H9 (cell line): ENCODE measurements around the gene ST6GALNAC3. TPM values are rescaled to one million over a fixed set of nuclear protein-coding genes. Genes with fewer than 3 reads are reported as not detected.

Source experiments
- DNase-seq: peaks from one replicate; pipeline ENCODE4 v3.0.0-alpha.2; 2017
- H2AFZ ChIP-seq: one replicate; pipeline ENCODE4 v1.6.1; 2013; ENCODE audit warnings: mild to moderate bottlenecking, low read length, control low read depth, moderate library complexity
- H2AK5ac ChIP-seq: 2 replicates; pipeline ENCODE4 v1.6.1; 2013; ENCODE audit warnings: low read length, control low read depth, mixed read lengths; ENCODE audit not compliant: insufficient read length
- H2BK120ac ChIP-seq: one replicate; pipeline ENCODE4 v1.6.1; 2013; ENCODE audit warnings: low read depth, mild to moderate bottlenecking, low read length, control low read depth, inconsistent platforms; ENCODE audit not compliant: poor library complexity, severe bottlenecking
- H2BK12ac ChIP-seq: 2 replicates; pipeline ENCODE4 v1.6.1; 2013; ENCODE audit warnings: low read length, control low read depth, mixed read lengths, low read depth; ENCODE audit not compliant: insufficient read length
- H2BK15ac ChIP-seq: 2 replicates; pipeline ENCODE4 v1.6.1; 2013; ENCODE audit warnings: low read depth, low read length, control low read depth
- H2BK20ac ChIP-seq: one replicate; pipeline ENCODE4 v1.6.1; 2013; ENCODE audit warnings: low read depth, mild to moderate bottlenecking, low read length, control low read depth, inconsistent platforms; ENCODE audit not compliant: poor library complexity, severe bottlenecking
- H2BK5ac ChIP-seq: 2 replicates; pipeline ENCODE4 v1.6.1; 2013; ENCODE audit warnings: low read length, control low read depth, mixed read lengths; ENCODE audit not compliant: insufficient read length
- H3K14ac ChIP-seq: 2 replicates; pipeline ENCODE4 v1.6.1; 2013; ENCODE audit warnings: low read length, control low read depth; ENCODE audit not compliant: insufficient read depth
- H3K18ac ChIP-seq: 2 replicates; pipeline ENCODE4 v1.6.1; 2013; ENCODE audit warnings: low read depth, mild to moderate bottlenecking, mixed read lengths, low read length, control low read depth; ENCODE audit not compliant: insufficient read length
- H3K23ac ChIP-seq: 2 replicates; pipeline ENCODE4 v1.6.1; 2013; ENCODE audit warnings: low read length, control low read depth, mixed read lengths, low read depth; ENCODE audit not compliant: insufficient read length
- H3K23me2 ChIP-seq: 2 replicates; pipeline ENCODE4 v1.6.1; 2013; ENCODE audit warnings: low read depth, mild to moderate bottlenecking, mixed read lengths, low read length, control low read depth; ENCODE audit not compliant: insufficient read length, poor library complexity, severe bottlenecking
- H3K27ac ChIP-seq: 2 replicates; pipeline ENCODE4 v1.5.1; 2013; ENCODE audit warnings: low read length, control low read depth, mixed read lengths, low read depth; ENCODE audit not compliant: insufficient read length
- H3K27me3 ChIP-seq: 2 replicates; pipeline ENCODE4 v1.6.1; 2013; ENCODE audit warnings: low read length, control low read depth, inconsistent platforms; ENCODE audit not compliant: insufficient read depth
- H3K4ac ChIP-seq: 2 replicates; pipeline ENCODE4 v1.6.1; 2013; ENCODE audit warnings: low read depth, mild to moderate bottlenecking, control low read depth, inconsistent platforms, low read length, moderate library complexity
- H3K4me1 ChIP-seq: 2 replicates; pipeline ENCODE4 v1.6.1; 2013; ENCODE audit warnings: low read length, control low read depth, inconsistent platforms; ENCODE audit not compliant: insufficient read depth
- H3K4me2 ChIP-seq: 2 replicates; pipeline ENCODE4 v1.6.1; 2013; ENCODE audit warnings: low read length, control low read depth, mixed read lengths; ENCODE audit not compliant: insufficient read length, insufficient read depth
- H3K56ac ChIP-seq: 2 replicates; pipeline ENCODE4 v1.6.1; 2013; ENCODE audit warnings: low read depth, mild to moderate bottlenecking, mixed read lengths, low read length, control low read depth; ENCODE audit not compliant: insufficient read length
- H3K79me1 ChIP-seq: 2 replicates; pipeline ENCODE4 v1.6.1; 2013; ENCODE audit warnings: low read depth, mild to moderate bottlenecking, moderate library complexity, low read length, control low read depth, inconsistent platforms; ENCODE audit not compliant: insufficient read depth, poor library complexity, severe bottlenecking
- H3K79me2 ChIP-seq: 2 replicates; pipeline ENCODE4 v1.6.1; 2013; ENCODE audit warnings: low read length, control low read depth, inconsistent platforms; ENCODE audit not compliant: insufficient read depth
- H3K9ac ChIP-seq: 2 replicates; pipeline ENCODE4 v1.6.1; 2013; ENCODE audit warnings: low read length, control low read depth, mixed read lengths; ENCODE audit not compliant: insufficient read length; ENCODE audit errors: extremely low read depth
- H3K9me3 ChIP-seq: one replicate; pipeline ENCODE4 v1.6.1; 2013; ENCODE audit warnings: low read depth, low read length, inconsistent platforms; ENCODE audit not compliant: control insufficient read depth
- H3T11ph ChIP-seq: one replicate; pipeline ENCODE4 v1.6.1; 2013; ENCODE audit warnings: mild to moderate bottlenecking, low read length, control low read depth, inconsistent platforms
- H4K20me1 ChIP-seq: one replicate; pipeline ENCODE4 v1.6.1; 2013; ENCODE audit not compliant: control insufficient read depth, insufficient read length, insufficient read depth
- H4K5ac ChIP-seq: 2 replicates; pipeline ENCODE4 v1.6.1; 2013; ENCODE audit warnings: low read depth, mild to moderate bottlenecking, mixed read lengths, low read length, control low read depth; ENCODE audit not compliant: insufficient read length
- H4K8ac ChIP-seq: replicated peaks from 2 replicates; pipeline ENCODE4 v1.6.1; 2013; ENCODE audit warnings: low read length, control low read depth, mixed read lengths, low read depth; ENCODE audit not compliant: insufficient read length
- H4K91ac ChIP-seq: 2 replicates; pipeline ENCODE4 v1.6.1; 2013; ENCODE audit warnings: low read depth, mild to moderate bottlenecking, moderate library complexity, mixed read lengths, low read length, control low read depth; ENCODE audit not compliant: insufficient read length
- H3K27ac Mint-ChIP-seq, 3 experiments: 2 replicates in 2 of 3; 3 replicates in 1 of 3; pipeline ENCODE4 v1.8.0; 2020 to 2021; ENCODE audit warnings: mixed read lengths in 3 of 3, mild to moderate bottlenecking in 1 of 3, moderate library complexity in 1 of 3
- H3K27me3 Mint-ChIP-seq: 2 replicates; pipeline ENCODE4 v1.8.0; 2021; ENCODE audit warnings: low read depth, mild to moderate bottlenecking, moderate library complexity, mixed read lengths
- H3K36me3 Mint-ChIP-seq, 3 experiments: 2 replicates in 2 of 3; 3 replicates in 1 of 3; pipeline ENCODE4 v1.8.0; 2020 to 2021; ENCODE audit warnings: low read depth in 3 of 3, mixed read lengths in 3 of 3; ENCODE audit not compliant: insufficient read depth in 1 of 3
- H3K4me1 Mint-ChIP-seq, 2 experiments: 2 replicates each; pipeline ENCODE4 v1.8.0; 2020; ENCODE audit warnings: mixed read lengths in 2 of 2
- H3K4me3 Mint-ChIP-seq, 2 experiments: 2 replicates in 1 of 2; 3 replicates in 1 of 2; pipeline ENCODE4 v1.8.0; 2020 to 2021; ENCODE audit warnings: mild to moderate bottlenecking in 2 of 2, mixed read lengths in 2 of 2, moderate library complexity in 1 of 2
- H3K9me3 Mint-ChIP-seq, 2 experiments: 2 replicates in 1 of 2; 3 replicates in 1 of 2; pipeline ENCODE4 v1.8.0; 2020; ENCODE audit warnings: mild to moderate bottlenecking in 2 of 2, mixed read lengths in 2 of 2, moderate library complexity in 1 of 2
- WGBS: extraction: QIAGEN DNeasy Blood & Tissue Kit; methylation state at CpG from one replicate; pipeline ENCODE4 v1.1.7; 2013; ENCODE audit warnings: missing lambda C conversion rate, low lambda C conversion rate, mixed read lengths; ENCODE audit not compliant: insufficient read length; ENCODE audit errors: extremely low coverage; 5-methylcytosine and 5-hydroxymethylcytosine counted together
- total RNA-seq: library from RNA; stranded (reverse); gene quantifications from 2 replicates; pipeline ENCODE4 v1.2.1, GENCODE V29; 2021
- TF ChIP-seq, protein P1 (sequence below): fragments of 200-600 bp; sonication (generic); conservative IDR thresholded peaks from 3 replicates; pipeline ENCODE4 v1.8.0; 2021; ENCODE audit warnings: antibody characterized with exemption, mild to moderate bottlenecking

Gene ST6GALNAC3
- total RNA-seq, 1 experiment from 2014 or later = 11.2 TPM

DNA sequence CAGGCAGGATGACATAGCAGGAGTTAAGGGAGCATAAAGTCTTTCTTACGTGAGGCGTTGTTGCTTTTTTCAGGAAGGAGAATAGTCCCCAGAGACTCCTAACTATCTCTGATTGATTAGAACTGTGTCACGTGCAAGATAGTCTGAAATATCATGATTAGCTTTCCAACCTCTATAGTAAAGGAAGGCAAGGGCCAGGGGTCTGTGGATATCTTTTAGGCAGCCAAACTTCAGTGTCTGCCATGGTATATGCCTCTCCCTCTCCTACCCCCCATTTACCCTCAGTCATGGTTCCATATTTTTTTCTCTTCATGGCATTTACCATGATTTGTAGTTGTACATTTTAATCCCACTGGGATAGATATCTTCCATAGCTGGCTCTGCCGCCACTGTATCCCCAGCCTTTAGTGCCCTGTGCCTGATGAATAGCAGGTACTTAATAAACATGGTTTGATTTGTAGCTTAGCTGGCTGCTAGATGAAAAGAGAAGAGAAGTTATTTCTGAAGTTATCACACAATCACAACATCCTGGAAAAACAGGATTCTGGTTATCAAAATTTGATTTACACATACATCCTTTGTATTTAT lies 474.1 kb downstream of the ST6GALNAC3 start:
- Mint-ChIP-seq H3K36me3 (no peaks in the 10 kb centered on the region), H3K27ac (no peak overlapping the region)
- H3K27ac ChIP-seq = no peak overlapping the region

More for the DNA sequence above, 474.1 kb downstream of the ST6GALNAC3 start:
- no peak overlapping the region for H3T11ph ChIP-seq
- H2BK20ac ChIP-seq = no peak overlapping the region
- H4K8ac ChIP-seq = no peak overlapping the region
- no peak overlapping the region for H2BK12ac ChIP-seq
- no peak overlapping the region for H2BK15ac ChIP-seq
- no peaks in the 10 kb centered on the region for H3K9me3 ChIP-seq
- H3K4me2 ChIP-seq = no peak overlapping the region
- no peaks in the 10 kb centered on the region for H3K23me2 ChIP-seq
- H2BK120ac ChIP-seq = no peak overlapping the region
- no peaks in the 10 kb centered on the region for H3K4me1 ChIP-seq
- H3K4me3 Mint-ChIP-seq = no peak overlapping the region
- H3K9ac ChIP-seq = no peak overlapping the region
- no CpG with 5 or more reads among the region's 4 CpGs for WGBS
- H4K5ac ChIP-seq = no peak overlapping the region
- no peaks in the 10 kb centered on the region for H3K9me3 Mint-ChIP-seq
- no peaks in the 10 kb centered on the region for H3K79me2 ChIP-seq
- H3K56ac ChIP-seq = no peak overlapping the region
- DNase-seq = no peak
- H3K27me3 ChIP-seq = no peaks in the 10 kb centered on the region
- no peak overlapping the region for H4K91ac ChIP-seq
- H3K4me1 Mint-ChIP-seq = peaks cover 8 to 16% of the 10 kb centered on the region in 2 experiments
- TF ChIP-seq, protein P1, sequence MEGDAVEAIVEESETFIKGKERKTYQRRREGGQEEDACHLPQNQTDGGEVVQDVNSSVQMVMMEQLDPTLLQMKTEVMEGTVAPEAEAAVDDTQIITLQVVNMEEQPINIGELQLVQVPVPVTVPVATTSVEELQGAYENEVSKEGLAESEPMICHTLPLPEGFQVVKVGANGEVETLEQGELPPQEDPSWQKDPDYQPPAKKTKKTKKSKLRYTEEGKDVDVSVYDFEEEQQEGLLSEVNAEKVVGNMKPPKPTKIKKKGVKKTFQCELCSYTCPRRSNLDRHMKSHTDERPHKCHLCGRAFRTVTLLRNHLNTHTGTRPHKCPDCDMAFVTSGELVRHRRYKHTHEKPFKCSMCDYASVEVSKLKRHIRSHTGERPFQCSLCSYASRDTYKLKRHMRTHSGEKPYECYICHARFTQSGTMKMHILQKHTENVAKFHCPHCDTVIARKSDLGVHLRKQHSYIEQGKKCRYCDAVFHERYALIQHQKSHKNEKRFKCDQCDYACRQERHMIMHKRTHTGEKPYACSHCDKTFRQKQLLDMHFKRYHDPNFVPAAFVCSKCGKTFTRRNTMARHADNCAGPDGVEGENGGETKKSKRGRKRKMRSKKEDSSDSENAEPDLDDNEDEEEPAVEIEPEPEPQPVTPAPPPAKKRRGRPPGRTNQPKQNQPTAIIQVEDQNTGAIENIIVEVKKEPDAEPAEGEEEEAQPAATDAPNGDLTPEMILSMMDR = no peak
- no peaks in the 10 kb centered on the region for H3K27me3 Mint-ChIP-seq
- H3K14ac ChIP-seq = no peak overlapping the region
- H3K23ac ChIP-seq = no peak overlapping the region
- H4K20me1 ChIP-seq = no peaks in the 10 kb centered on the region
- H3K18ac ChIP-seq = no peak overlapping the region
- no peak overlapping the region for H3K4ac ChIP-seq
- no peak overlapping the region for H2AK5ac ChIP-seq
- no peak overlapping the region for H2AFZ ChIP-seq
- no peaks in the 10 kb centered on the region for H3K79me1 ChIP-seq
- no peak overlapping the region for H2BK5ac ChIP-seq
